ENCODE data around the gene EBF4.

GRCh38 chr20:2767768-2768631 is 75.4 kb downstream of the EBF4 start:
- TF ChIP-seq, protein P1, sequence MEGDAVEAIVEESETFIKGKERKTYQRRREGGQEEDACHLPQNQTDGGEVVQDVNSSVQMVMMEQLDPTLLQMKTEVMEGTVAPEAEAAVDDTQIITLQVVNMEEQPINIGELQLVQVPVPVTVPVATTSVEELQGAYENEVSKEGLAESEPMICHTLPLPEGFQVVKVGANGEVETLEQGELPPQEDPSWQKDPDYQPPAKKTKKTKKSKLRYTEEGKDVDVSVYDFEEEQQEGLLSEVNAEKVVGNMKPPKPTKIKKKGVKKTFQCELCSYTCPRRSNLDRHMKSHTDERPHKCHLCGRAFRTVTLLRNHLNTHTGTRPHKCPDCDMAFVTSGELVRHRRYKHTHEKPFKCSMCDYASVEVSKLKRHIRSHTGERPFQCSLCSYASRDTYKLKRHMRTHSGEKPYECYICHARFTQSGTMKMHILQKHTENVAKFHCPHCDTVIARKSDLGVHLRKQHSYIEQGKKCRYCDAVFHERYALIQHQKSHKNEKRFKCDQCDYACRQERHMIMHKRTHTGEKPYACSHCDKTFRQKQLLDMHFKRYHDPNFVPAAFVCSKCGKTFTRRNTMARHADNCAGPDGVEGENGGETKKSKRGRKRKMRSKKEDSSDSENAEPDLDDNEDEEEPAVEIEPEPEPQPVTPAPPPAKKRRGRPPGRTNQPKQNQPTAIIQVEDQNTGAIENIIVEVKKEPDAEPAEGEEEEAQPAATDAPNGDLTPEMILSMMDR (IDR thresholded peaks at IDR 0.05) = no peak
- TF ChIP-seq POLR2A (IDR thresholded peaks at IDR 0.05) = no peak

All from right lobe of liver (tissue), 4 donors.